ENCODE measurements around the gene INVS. TPM values are rescaled to one million over a fixed set of nuclear protein-coding genes. Genes with fewer than 3 reads are reported as not detected.
A peak's percentile ranks its signal among the peaks of the same experiment; 100 is the strongest.

INVS gene
- polyA plus RNA-seq, 3 donors: 2.9 to 6.7 (median 4.2) TPM

DNA sequence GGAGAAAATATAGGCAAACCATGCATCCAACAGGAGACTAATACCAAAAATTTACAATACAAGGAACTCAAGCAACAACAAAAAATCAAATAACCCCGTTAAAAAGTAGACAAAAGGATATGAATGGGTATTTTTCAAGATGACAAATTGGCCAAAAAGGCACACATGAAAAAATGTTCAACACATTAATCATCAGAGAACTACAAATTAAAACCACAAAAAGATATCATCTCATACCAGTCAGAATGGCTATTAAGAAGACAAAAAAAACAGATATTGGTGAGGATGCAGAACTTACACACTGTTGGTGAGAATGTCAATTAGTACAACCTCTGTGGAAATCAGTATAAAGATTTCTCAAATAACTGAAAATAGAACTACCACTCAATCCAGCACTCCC, 218.7 kb downstream of the INVS start:
- Mint-ChIP-seq H3K36me3 (peaks cover 56 to 73% of the 10 kb centered on the region in 2 donors), H3K27ac (no peak overlapping the region), H3K4me3 (no peak overlapping the region), H3K9me3 (peaks cover 0 to 10% (median 3%) of the 10 kb centered on the region in 7 donors), H3K4me1 (peaks cover 7% of the 10 kb centered on the region), H3K27me3 (ENCODE audit: low read depth in 3 of 3) (peaks cover 0 to 1% (median 0%) of the 10 kb centered on the region in 3 donors)
- TF ChIP-seq CTCF (IDR thresholded peaks at IDR 0.05): no peak
- no peak overlapping the region for H3K4me2 ChIP-seq (replicated peaks; ENCODE audit: extremely low read depth, low read length, poor library complexity, severe bottlenecking)
- no peaks in the 10 kb centered on the region for H3K9me3 ChIP-seq (replicated peaks in 1 of 2; ENCODE audit: control insufficient read depth in 1 of 2, insufficient read depth in 1 of 2, low read length in 2 of 2)
- no peaks in the 10 kb centered on the region for H3K4me1 ChIP-seq (ENCODE audit: control insufficient read depth in 1 of 2, insufficient read depth in 2 of 2, low read length in 2 of 2)
- intact Hi-C loops (cut with micrococcal nuclease): loop anchor here in 1 of 2 donors (10.0 kb wide), 1 partner anchor 1053 kb away; no protein-coding TSS in a partner anchor
- H3K27me3 ChIP-seq (ENCODE audit: control insufficient read depth in 2 of 2, insufficient read depth in 2 of 2, low read length in 2 of 2): no peaks in the 10 kb centered on the region
- no peaks in the 10 kb centered on the region for H4K20me1 ChIP-seq (ENCODE audit: insufficient read depth, low read length)
- DNase-seq: no peak
- no peak overlapping the region for H3K4me3 ChIP-seq (replicated peaks in 1 of 3; ENCODE audit: low read depth in 2 of 3, low read length in 3 of 3)
- H3K79me2 ChIP-seq (ENCODE audit: insufficient read depth, low read length): no peaks in the 10 kb centered on the region
- WGBS (ENCODE audit: insufficient coverage): no CpG with 5 or more reads among the region's 1 CpG
- H3K36me3 ChIP-seq (replicated peaks in 1 of 2; ENCODE audit: control insufficient read depth in 1 of 2, insufficient read depth in 2 of 2, low read length in 2 of 2): peaks cover 42 to 67% of the 10 kb centered on the region in 2 donors
- H3K27ac ChIP-seq (ENCODE audit: low read depth in 1 of 2, low read length in 2 of 2): no peak overlapping the region
- H2AFZ ChIP-seq (ENCODE audit: insufficient read depth, low read depth, low read length, poor library complexity, severe bottlenecking): no peak overlapping the region
- H3K9ac ChIP-seq (ENCODE audit: insufficient read depth, low read length, poor library complexity, severe bottlenecking): no peak overlapping the region

- Histone ChIP-seq H3K36me3 (replicated peaks in 1 of 2; ENCODE audit: control insufficient read depth in 1 of 2, insufficient read depth in 2 of 2, low read length in 2 of 2) (peaks cover 38 to 63% of the 10 kb centered on the region in 2 donors), H3K27me3 (ENCODE audit: control insufficient read depth in 2 of 2, insufficient read depth in 2 of 2, low read length in 2 of 2) (no peaks in the 10 kb centered on the region)
- no CpG with 5 or more reads among the region's 3 CpGs for WGBS (ENCODE audit: insufficient coverage)
Measured at GRCh38 chr9:100322954-100323536, 224.0 kb downstream of the INVS start.

More at GRCh38 chr9:100322954-100323536, 224.0 kb downstream of the INVS start:
- TF ChIP-seq CTCF (IDR thresholded peaks at IDR 0.05): peak; percentile 75
- Mint-ChIP-seq H3K27me3 (ENCODE audit: low read depth in 3 of 3) (no peaks in the 10 kb centered on the region), H3K36me3 (peaks cover 39 to 54% of the 10 kb centered on the region in 2 donors), H3K9me3 (no peaks in the 10 kb centered on the region), H3K4me1 (no peaks in the 10 kb centered on the region), H3K4me3 (no peak overlapping the region), H3K27ac (peak overlapping the region in 2 of 7 donors; percentile 20)
- Histone ChIP-seq H3K27ac (ENCODE audit: low read depth in 1 of 2, low read length in 2 of 2) (no peak overlapping the region), H4K20me1 (ENCODE audit: insufficient read depth, low read length) (no peaks in the 10 kb centered on the region), H3K79me2 (ENCODE audit: insufficient read depth, low read length) (no peaks in the 10 kb centered on the region), H3K9me3 (replicated peaks in 1 of 2; ENCODE audit: control insufficient read depth in 1 of 2, insufficient read depth in 1 of 2, low read length in 2 of 2) (no peaks in the 10 kb centered on the region), H3K9ac (ENCODE audit: insufficient read depth, low read length, poor library complexity, severe bottlenecking) (no peak overlapping the region), H3K4me2 (replicated peaks; ENCODE audit: extremely low read depth, low read length, poor library complexity, severe bottlenecking) (no peak overlapping the region), H3K4me3 (replicated peaks in 1 of 3; ENCODE audit: low read depth in 2 of 3, low read length in 3 of 3) (no peak overlapping the region), H3K4me1 (ENCODE audit: control insufficient read depth in 1 of 2, insufficient read depth in 2 of 2, low read length in 2 of 2) (no peaks in the 10 kb centered on the region), H2AFZ (ENCODE audit: insufficient read depth, low read depth, low read length, poor library complexity, severe bottlenecking) (no peak overlapping the region)
- peak; percentile 12 to 35 (median 29) for DNase-seq
- intact Hi-C loops (cut with micrococcal nuclease): loop anchor here (5.0 to 10.0 kb wide), 2 partner anchors 1138 to 1141 kb away; no protein-coding TSS in a partner anchor
